Activated naive CD8-positive, alpha-beta T cell treated with anti-CD3 and anti-CD28 coated beads for 36 hours (primary cell): ENCODE data around the gene NUP93. TPM values are rescaled to one million over a fixed set of nuclear protein-coding genes. Genes with fewer than 3 reads are reported as not detected.

Experiments
- DNase-seq: peaks from one replicate; pipeline ENCODE4 v3.0.0; 2021
- H3K27ac Mint-ChIP-seq: one replicate; pipeline ENCODE4 v1.8.0; 2022; ENCODE audit warnings: mild to moderate bottlenecking, moderate library complexity, mixed read lengths
- H3K27me3 Mint-ChIP-seq: one replicate; pipeline ENCODE4 v1.8.0; 2022; ENCODE audit warnings: mild to moderate bottlenecking, mixed read lengths
- H3K36me3 Mint-ChIP-seq: one replicate; pipeline ENCODE4 v1.8.0; 2021; ENCODE audit warnings: mild to moderate bottlenecking, mixed read lengths
- H3K4me1 Mint-ChIP-seq: one replicate; pipeline ENCODE4 v1.8.0; 2021; ENCODE audit warnings: mixed read lengths
- H3K4me3 Mint-ChIP-seq: one replicate; pipeline ENCODE4 v1.8.0; 2022; ENCODE audit warnings: mild to moderate bottlenecking, moderate library complexity, mixed read lengths
- H3K9me3 Mint-ChIP-seq: one replicate; pipeline ENCODE4 v1.8.0; 2022; ENCODE audit warnings: mixed read lengths
- total RNA-seq, 2 experiments: library from RNA; stranded (reverse); gene quantifications; one replicate each; pipeline ENCODE4 v1.2.3, GENCODE V29; 2021

The NUP93 gene
- total RNA-seq, 2 experiments from 2014 or later: 153 to 172 TPM

GRCh38 chr16:56848029-56848936 is 118.4 kb downstream of the NUP93 start:
- DNase-seq: no peak
- Mint-ChIP-seq H3K27me3 (no peaks in the 10 kb centered on the region), H3K9me3 (peaks cover 9% of the 10 kb centered on the region), H3K36me3 (peaks cover 19% of the 10 kb centered on the region), H3K27ac (peak overlapping the region; percentile 69), H3K4me1 (peaks cover 24% of the 10 kb centered on the region), H3K4me3 (no peak overlapping the region)

GRCh38 chr16:56848955-56849689 is 119.2 kb downstream of the NUP93 start:
- H3K27ac Mint-ChIP-seq: no peak overlapping the region
- no peak for DNase-seq
- H3K36me3 Mint-ChIP-seq: peaks cover 15% of the 10 kb centered on the region
- H3K9me3 Mint-ChIP-seq: peaks cover 9% of the 10 kb centered on the region
- H3K4me3 Mint-ChIP-seq: no peak overlapping the region
- no peaks in the 10 kb centered on the region for H3K27me3 Mint-ChIP-seq
- peaks cover 24% of the 10 kb centered on the region for H3K4me1 Mint-ChIP-seq

- H3K36me3 Mint-ChIP-seq: peaks cover 15% of the 10 kb centered on the region
- H3K9me3 Mint-ChIP-seq: peaks cover 9% of the 10 kb centered on the region
- H3K27ac Mint-ChIP-seq: no peak overlapping the region
- H3K4me3 Mint-ChIP-seq: no peak overlapping the region
- H3K4me1 Mint-ChIP-seq: peaks cover 24% of the 10 kb centered on the region
- H3K27me3 Mint-ChIP-seq: no peaks in the 10 kb centered on the region
- no peak for DNase-seq
Observed at GRCh38 chr16:56849690-56850680, 120.1 kb downstream of the NUP93 start.

- Mint-ChIP-seq H3K27me3 (no peaks in the 10 kb centered on the region), H3K9me3 (peaks cover 9% of the 10 kb centered on the region), H3K36me3 (peaks cover 14% of the 10 kb centered on the region), H3K27ac (no peak overlapping the region), H3K4me3 (no peak overlapping the region), H3K4me1 (peaks cover 22% of the 10 kb centered on the region)
- no peak for DNase-seq
Observed at GRCh38 chr16:56851671-56852400, 121.9 kb downstream of the NUP93 start.

GRCh38 chr16:56852401-56852730 is 122.4 kb downstream of the NUP93 start:
- peaks cover 9% of the 10 kb centered on the region for H3K9me3 Mint-ChIP-seq
- no peaks in the 10 kb centered on the region for H3K27me3 Mint-ChIP-seq
- peaks cover 11% of the 10 kb centered on the region for H3K36me3 Mint-ChIP-seq
- peaks cover 16% of the 10 kb centered on the region for H3K4me1 Mint-ChIP-seq
- no peak overlapping the region for H3K27ac Mint-ChIP-seq
- H3K4me3 Mint-ChIP-seq: no peak overlapping the region
- DNase-seq: no peak

GRCh38 chr16:56852968-56853367 is 123.0 kb downstream of the NUP93 start:
- Mint-ChIP-seq H3K27ac (no peak overlapping the region), H3K4me1 (peaks cover 10% of the 10 kb centered on the region), H3K36me3 (peaks cover 5% of the 10 kb centered on the region), H3K9me3 (peaks cover 3% of the 10 kb centered on the region), H3K4me3 (no peak overlapping the region), H3K27me3 (no peaks in the 10 kb centered on the region)
- no peak for DNase-seq

- H3K27me3 Mint-ChIP-seq: no peaks in the 10 kb centered on the region
- H3K9me3 Mint-ChIP-seq: no peaks in the 10 kb centered on the region
- no peak overlapping the region for H3K27ac Mint-ChIP-seq
- DNase-seq: no peak
- no peaks in the 10 kb centered on the region for H3K36me3 Mint-ChIP-seq
- no peak overlapping the region for H3K4me3 Mint-ChIP-seq
- peaks cover 15% of the 10 kb centered on the region for H3K4me1 Mint-ChIP-seq
Observed at GRCh38 chr16:56855201-56855600, 125.3 kb downstream of the NUP93 start.

- Mint-ChIP-seq H3K27me3 (no peaks in the 10 kb centered on the region), H3K4me3 (no peak overlapping the region), H3K27ac (no peak overlapping the region), H3K4me1 (peaks cover 22% of the 10 kb centered on the region), H3K9me3 (no peaks in the 10 kb centered on the region), H3K36me3 (no peaks in the 10 kb centered on the region)
- DNase-seq: no peak
Observed at GRCh38 chr16:56855946-56856345, 126.0 kb downstream of the NUP93 start.

GRCh38 chr16:56856876-56857447 is 127.0 kb downstream of the NUP93 start:
- no peak overlapping the region for H3K27ac Mint-ChIP-seq
- H3K9me3 Mint-ChIP-seq: no peaks in the 10 kb centered on the region

GRCh38 chr16:56858374-56858773 is 128.4 kb downstream of the NUP93 start:
- no peak overlapping the region for H3K27ac Mint-ChIP-seq
- peaks cover 45% of the 10 kb centered on the region for H3K4me1 Mint-ChIP-seq
- no peaks in the 10 kb centered on the region for H3K36me3 Mint-ChIP-seq
- H3K9me3 Mint-ChIP-seq: no peaks in the 10 kb centered on the region
- DNase-seq: no peak
- no peaks in the 10 kb centered on the region for H3K27me3 Mint-ChIP-seq
- H3K4me3 Mint-ChIP-seq: no peak overlapping the region

More at GRCh38 chr16:56856876-56857447, 127.0 kb downstream of the NUP93 start:
- Mint-ChIP-seq H3K4me3 (no peak overlapping the region), H3K4me1 (peaks cover 33% of the 10 kb centered on the region), H3K36me3 (no peaks in the 10 kb centered on the region), H3K27me3 (no peaks in the 10 kb centered on the region)
- DNase-seq: no peak

- H3K36me3 Mint-ChIP-seq: no peaks in the 10 kb centered on the region
- H3K27me3 Mint-ChIP-seq: no peaks in the 10 kb centered on the region
- no peaks in the 10 kb centered on the region for H3K9me3 Mint-ChIP-seq
- no peak overlapping the region for H3K27ac Mint-ChIP-seq
- H3K4me3 Mint-ChIP-seq: no peak overlapping the region
- peaks cover 46% of the 10 kb centered on the region for H3K4me1 Mint-ChIP-seq
- DNase-seq: no peak
Observed at GRCh38 chr16:56859636-56860035, 129.7 kb downstream of the NUP93 start.

- Mint-ChIP-seq H3K9me3 (no peaks in the 10 kb centered on the region), H3K27me3 (no peaks in the 10 kb centered on the region), H3K4me1 (peaks cover 46% of the 10 kb centered on the region), H3K36me3 (no peaks in the 10 kb centered on the region), H3K4me3 (peak overlapping the region; percentile 26), H3K27ac (peak overlapping the region; percentile 74)
- peak; percentile 63 for DNase-seq
Observed at GRCh38 chr16:56860226-56861020, 130.5 kb downstream of the NUP93 start.

- Mint-ChIP-seq H3K9me3 (no peaks in the 10 kb centered on the region), H3K4me3 (no peak overlapping the region), H3K27ac (peak overlapping the region; percentile 13), H3K4me1 (peaks cover 46% of the 10 kb centered on the region), H3K36me3 (no peaks in the 10 kb centered on the region), H3K27me3 (no peaks in the 10 kb centered on the region)
- DNase-seq: no peak
Observed at GRCh38 chr16:56861092-56861610, 131.2 kb downstream of the NUP93 start.
